Mesothelial cell of epicardium (in vitro differentiated cells): ENCODE results near the gene LDLRAD4. TPM values are rescaled to one million over a fixed set of nuclear protein-coding genes. Genes with fewer than 3 reads are reported as not detected.

Source experiments
- DNase-seq, 2 experiments: peaks; one replicate each; pipeline ENCODE4 v3.0.0; 2021; ENCODE audit warnings: low spot score in 2 of 2; ENCODE audit not compliant: unreplicated experiment in 2 of 2
- H3K27ac Mint-ChIP-seq: 2 replicates; pipeline ENCODE4 v1.8.0; 2021; ENCODE audit warnings: mixed read lengths
- H3K27me3 Mint-ChIP-seq: 2 replicates; pipeline ENCODE4 v1.8.0; 2021; ENCODE audit warnings: low read depth, mixed read lengths
- H3K36me3 Mint-ChIP-seq: 2 replicates; pipeline ENCODE4 v1.8.0; 2021; ENCODE audit warnings: mixed read lengths
- H3K4me1 Mint-ChIP-seq: 2 replicates; pipeline ENCODE4 v1.8.0; 2021; ENCODE audit warnings: mixed read lengths
- H3K4me3 Mint-ChIP-seq: 2 replicates; pipeline ENCODE4 v1.8.0; 2021; ENCODE audit warnings: mild to moderate bottlenecking, moderate library complexity, mixed read lengths
- H3K9me3 Mint-ChIP-seq: 2 replicates; pipeline ENCODE4 v1.8.0; 2021; ENCODE audit warnings: mixed read lengths
- total RNA-seq: library from RNA; stranded (reverse); gene quantifications from 3 replicates; pipeline ENCODE4 v1.2.1, GENCODE V29; 2021
- TF ChIP-seq, protein P1 (sequence below): fragments of 200-600 bp; sonication (generic); IDR thresholded peaks from one replicate; pipeline ENCODE4 v1.5.0; 2021; ENCODE audit warnings: antibody characterized with exemption; ENCODE audit not compliant: unreplicated experiment

Gene LDLRAD4
- total RNA-seq, 1 donor from 2014 or later, result 29.7 TPM

DNA sequence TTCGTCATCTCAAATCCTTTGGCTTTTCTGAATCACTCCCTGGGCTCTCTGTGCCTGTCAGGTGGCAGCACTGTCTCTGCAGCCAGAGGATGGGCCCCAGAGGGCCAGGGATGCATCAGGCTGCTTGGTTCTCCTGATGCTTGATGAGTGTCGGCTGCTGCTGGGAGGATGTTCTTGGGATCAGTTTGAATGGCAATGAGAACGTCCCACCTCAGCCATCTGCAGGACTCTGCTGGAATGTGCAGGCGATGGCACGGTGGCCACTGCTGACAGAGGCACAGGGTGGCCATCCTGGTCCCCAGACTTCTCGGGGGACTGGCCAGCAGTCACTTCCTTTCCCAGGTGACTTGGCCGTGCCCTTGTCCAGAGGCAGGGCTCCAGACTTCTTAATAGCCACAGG is 361.8 kb downstream of the LDLRAD4 start:
- no peak for DNase-seq
- Mint-ChIP-seq H3K36me3 (no peaks in the 10 kb centered on the region), H3K27me3 (peaks cover 5% of the 10 kb centered on the region), H3K27ac (no peak overlapping the region), H3K4me3 (no peak overlapping the region), H3K4me1 (peaks cover 10% of the 10 kb centered on the region), H3K9me3 (peaks cover 6% of the 10 kb centered on the region)
- TF ChIP-seq, protein P1, sequence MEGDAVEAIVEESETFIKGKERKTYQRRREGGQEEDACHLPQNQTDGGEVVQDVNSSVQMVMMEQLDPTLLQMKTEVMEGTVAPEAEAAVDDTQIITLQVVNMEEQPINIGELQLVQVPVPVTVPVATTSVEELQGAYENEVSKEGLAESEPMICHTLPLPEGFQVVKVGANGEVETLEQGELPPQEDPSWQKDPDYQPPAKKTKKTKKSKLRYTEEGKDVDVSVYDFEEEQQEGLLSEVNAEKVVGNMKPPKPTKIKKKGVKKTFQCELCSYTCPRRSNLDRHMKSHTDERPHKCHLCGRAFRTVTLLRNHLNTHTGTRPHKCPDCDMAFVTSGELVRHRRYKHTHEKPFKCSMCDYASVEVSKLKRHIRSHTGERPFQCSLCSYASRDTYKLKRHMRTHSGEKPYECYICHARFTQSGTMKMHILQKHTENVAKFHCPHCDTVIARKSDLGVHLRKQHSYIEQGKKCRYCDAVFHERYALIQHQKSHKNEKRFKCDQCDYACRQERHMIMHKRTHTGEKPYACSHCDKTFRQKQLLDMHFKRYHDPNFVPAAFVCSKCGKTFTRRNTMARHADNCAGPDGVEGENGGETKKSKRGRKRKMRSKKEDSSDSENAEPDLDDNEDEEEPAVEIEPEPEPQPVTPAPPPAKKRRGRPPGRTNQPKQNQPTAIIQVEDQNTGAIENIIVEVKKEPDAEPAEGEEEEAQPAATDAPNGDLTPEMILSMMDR, result no peak

DNA sequence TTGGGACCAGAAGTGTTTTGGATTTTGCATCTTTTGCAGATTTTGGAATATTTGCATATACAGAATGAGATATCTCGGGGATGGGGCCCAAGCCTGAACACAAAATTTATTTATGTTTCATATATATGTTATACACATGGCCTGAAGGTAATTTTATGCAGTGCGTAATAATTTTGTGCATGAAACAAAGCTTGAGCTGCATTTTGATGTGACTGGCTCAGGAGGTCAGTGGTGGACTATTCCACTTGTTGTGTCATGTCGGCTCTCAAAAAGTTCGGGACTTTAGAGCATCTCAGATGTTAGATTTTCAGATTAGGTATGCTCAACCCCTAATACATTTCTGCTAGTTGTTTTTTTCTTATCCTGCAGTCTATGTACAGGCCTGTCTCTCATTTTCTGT is 362.4 kb downstream of the LDLRAD4 start:
- Mint-ChIP-seq H3K4me3 (no peak overlapping the region), H3K27ac (no peak overlapping the region), H3K9me3 (no peaks in the 10 kb centered on the region), H3K27me3 (peaks cover 1% of the 10 kb centered on the region), H3K4me1 (peaks cover 15% of the 10 kb centered on the region), H3K36me3 (no peaks in the 10 kb centered on the region)
- no peak for DNase-seq
- TF ChIP-seq, protein P1, result no peak

DNA sequence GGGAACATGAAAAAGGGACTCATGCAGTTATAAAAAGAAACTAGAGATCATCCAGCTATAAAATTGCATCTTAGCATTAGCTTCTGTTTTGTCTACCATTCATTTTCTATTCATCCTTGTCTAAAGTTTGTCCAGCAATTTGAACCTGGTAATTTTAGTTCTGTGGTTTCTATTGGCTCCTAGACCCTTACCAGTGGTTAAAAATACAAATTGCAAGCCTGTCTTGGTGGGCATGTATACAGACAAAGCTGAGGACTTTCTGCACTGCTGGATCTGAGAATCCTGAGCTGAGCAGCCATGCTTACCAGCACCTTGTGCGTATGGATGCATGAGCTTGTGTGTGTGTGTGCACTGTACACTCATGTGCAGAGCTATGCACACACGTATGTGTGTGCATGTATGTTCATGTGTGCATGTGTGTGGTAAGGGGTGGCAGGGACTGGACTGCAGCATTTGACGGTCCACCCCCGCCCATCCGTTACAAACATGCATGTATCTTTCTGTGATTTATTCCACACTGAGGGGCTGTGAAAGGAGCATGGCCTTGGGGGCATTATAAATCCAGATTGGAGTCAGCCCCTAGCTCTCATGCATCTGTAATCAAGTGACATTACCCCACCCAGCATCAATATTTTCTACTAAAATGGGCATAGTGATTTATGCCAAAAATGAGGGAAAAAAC is 363.1 kb downstream of the LDLRAD4 start:
- no peak for DNase-seq
- Mint-ChIP-seq H3K36me3 (no peaks in the 10 kb centered on the region), H3K4me3 (no peak overlapping the region), H3K27me3 (peaks cover 1% of the 10 kb centered on the region), H3K27ac (no peak overlapping the region), H3K4me1 (peaks cover 15% of the 10 kb centered on the region), H3K9me3 (no peaks in the 10 kb centered on the region)
- TF ChIP-seq, protein P1, result no peak

DNA sequence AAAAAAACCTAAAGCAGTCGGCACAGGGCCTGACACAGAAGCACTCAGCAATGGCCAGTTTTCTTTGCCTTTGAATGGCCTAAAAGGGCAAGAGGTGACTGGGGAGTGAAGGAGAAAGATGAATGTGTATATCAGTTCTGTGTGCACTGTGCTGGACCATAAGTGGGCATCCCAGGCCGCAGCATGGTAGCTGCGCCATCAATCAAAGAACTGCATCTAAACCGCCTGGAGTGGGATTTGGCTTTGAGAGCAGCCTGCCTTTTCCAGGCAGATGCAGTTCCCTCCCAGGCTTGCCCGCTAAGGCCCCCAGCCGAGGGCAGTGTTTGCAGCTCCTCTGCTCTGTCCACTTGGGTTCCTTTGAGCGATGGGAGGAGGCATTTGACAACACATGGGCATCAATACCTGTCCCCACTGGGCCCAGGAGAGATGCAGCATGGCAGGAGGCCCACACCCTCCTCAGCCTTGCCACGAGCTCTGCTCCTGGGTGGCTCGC is 363.7 kb downstream of the LDLRAD4 start:
- H3K4me1 Mint-ChIP-seq, result peaks cover 15% of the 10 kb centered on the region
- H3K36me3 Mint-ChIP-seq, result no peaks in the 10 kb centered on the region
- no peaks in the 10 kb centered on the region for H3K9me3 Mint-ChIP-seq
- TF ChIP-seq, protein P1, result no peak
- H3K4me3 Mint-ChIP-seq, result no peak overlapping the region
- H3K27ac Mint-ChIP-seq, result no peak overlapping the region
- no peak for DNase-seq
- peaks cover 1% of the 10 kb centered on the region for H3K27me3 Mint-ChIP-seq

DNA sequence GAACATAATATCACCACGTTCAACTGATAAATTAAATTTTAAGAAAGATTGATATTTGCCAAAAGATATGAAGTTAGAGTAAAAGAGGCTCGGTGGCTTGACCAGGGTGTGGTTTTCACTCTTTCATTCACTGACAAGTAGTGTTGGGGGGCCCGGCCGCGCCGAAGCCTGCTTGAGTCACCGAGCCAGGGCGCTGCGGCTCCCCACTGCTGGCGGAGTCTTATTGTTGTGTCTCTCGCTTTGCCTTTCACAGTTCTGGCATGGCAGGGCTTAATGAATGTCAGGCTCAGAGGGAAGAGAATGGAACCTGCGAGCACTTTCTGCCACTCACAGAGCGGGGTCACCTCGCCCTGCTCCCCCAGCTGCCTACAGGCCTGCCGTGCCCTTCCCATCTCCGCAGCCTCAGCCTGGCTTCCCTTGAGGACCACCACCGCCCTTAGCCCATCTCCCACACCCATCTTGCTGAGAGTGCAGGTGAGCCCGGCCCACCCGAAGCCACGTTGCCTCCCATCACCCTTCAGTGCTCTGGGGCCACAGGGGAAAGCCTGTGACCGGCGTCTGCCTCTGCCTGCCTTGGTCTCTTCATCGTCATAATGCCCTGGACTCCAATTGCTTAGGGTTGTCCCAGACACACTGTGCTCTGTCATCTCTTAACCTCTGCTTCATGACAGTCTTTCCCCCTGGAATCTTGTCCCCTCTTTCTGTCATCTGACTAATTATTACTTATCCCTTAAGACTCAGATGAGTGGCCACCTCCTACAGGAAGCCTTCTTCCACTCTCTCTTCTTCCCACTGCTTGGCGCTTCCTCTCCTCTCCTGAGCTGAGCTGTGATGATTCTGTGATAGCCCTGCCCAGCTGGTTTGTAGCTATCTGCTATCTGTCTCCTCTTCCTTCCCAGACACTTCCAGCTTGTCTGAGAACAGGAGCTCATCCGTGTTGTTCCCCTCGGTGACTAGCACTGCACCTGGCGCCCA is 365.3 kb downstream of the LDLRAD4 start:
- H3K4me1 Mint-ChIP-seq, result peaks cover 15% of the 10 kb centered on the region
- no peaks in the 10 kb centered on the region for H3K9me3 Mint-ChIP-seq
- no peaks in the 10 kb centered on the region for H3K36me3 Mint-ChIP-seq
- no peak for DNase-seq
- no peak overlapping the region for H3K27ac Mint-ChIP-seq
- no peak overlapping the region for H3K4me3 Mint-ChIP-seq
- TF ChIP-seq, protein P1, result no peak
- H3K27me3 Mint-ChIP-seq, result peaks cover 3% of the 10 kb centered on the region
